Measurements from ENCODE around the gene RING1.

RING1 gene

DNA sequence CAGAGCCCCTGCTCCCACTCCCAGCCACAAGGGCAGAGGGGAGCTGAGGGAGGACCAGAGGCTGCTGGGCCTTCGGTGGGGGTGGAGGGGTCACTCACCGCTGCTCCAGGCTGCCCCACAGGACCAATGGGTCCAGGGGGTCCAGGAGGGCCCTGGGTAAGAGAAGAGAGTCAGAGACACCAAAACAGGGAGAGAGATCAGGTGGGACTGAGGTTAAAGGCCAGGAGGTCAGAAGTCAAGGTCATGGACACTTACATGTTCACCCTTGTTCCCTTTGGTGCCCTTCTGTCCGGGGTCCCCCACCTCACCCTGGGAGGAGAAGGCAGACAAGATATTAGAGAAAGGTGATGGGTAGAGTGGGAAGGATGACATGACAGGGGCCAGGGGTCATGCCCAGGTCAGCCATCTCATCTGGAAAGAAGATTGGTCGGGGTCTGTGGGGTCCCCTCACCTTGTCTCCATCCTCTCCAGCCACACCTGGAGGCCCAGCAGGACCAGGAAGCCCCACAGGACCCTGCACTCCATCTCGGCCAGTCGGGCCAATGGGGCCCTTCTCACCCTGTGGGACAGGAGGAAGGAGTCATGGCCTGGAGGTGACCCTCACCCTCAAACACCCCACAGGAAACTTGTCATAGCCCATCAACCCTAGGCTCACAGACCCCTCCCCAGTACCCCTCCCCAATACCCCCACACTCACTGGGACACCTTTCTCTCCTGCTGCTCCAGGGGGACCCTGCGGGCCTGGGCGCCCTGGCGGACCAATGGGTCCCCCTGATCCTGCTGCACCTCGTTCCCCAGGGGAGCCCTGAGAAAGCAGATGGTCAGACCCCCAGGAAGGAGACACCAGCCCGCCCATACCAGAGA is 37.1 kb upstream of the RING1 start:
- TF ChIP-seq, protein P1, sequence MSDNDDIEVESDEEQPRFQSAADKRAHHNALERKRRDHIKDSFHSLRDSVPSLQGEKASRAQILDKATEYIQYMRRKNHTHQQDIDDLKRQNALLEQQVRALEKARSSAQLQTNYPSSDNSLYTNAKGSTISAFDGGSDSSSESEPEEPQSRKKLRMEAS (IDR thresholded peaks at IDR 0.05; ENCODE audit: low read depth, low read length): no peak
- TF ChIP-seq POLR2A (IDR thresholded peaks at IDR 0.05; ENCODE audit: extremely low read depth, insufficient read length) (no peak), MYC (IDR thresholded peaks at IDR 0.05; ENCODE audit: low read depth, low read length) (no peak)
- TF ChIP-seq, protein P2, sequence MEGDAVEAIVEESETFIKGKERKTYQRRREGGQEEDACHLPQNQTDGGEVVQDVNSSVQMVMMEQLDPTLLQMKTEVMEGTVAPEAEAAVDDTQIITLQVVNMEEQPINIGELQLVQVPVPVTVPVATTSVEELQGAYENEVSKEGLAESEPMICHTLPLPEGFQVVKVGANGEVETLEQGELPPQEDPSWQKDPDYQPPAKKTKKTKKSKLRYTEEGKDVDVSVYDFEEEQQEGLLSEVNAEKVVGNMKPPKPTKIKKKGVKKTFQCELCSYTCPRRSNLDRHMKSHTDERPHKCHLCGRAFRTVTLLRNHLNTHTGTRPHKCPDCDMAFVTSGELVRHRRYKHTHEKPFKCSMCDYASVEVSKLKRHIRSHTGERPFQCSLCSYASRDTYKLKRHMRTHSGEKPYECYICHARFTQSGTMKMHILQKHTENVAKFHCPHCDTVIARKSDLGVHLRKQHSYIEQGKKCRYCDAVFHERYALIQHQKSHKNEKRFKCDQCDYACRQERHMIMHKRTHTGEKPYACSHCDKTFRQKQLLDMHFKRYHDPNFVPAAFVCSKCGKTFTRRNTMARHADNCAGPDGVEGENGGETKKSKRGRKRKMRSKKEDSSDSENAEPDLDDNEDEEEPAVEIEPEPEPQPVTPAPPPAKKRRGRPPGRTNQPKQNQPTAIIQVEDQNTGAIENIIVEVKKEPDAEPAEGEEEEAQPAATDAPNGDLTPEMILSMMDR (IDR thresholded peaks at IDR 0.05; ENCODE audit: low read depth, low read length): no peak
- DNase-seq (ENCODE audit: low read depth): no peak
- H3K4me3 ChIP-seq (ENCODE audit: low read depth, low read length): no peak overlapping the region

DNA sequence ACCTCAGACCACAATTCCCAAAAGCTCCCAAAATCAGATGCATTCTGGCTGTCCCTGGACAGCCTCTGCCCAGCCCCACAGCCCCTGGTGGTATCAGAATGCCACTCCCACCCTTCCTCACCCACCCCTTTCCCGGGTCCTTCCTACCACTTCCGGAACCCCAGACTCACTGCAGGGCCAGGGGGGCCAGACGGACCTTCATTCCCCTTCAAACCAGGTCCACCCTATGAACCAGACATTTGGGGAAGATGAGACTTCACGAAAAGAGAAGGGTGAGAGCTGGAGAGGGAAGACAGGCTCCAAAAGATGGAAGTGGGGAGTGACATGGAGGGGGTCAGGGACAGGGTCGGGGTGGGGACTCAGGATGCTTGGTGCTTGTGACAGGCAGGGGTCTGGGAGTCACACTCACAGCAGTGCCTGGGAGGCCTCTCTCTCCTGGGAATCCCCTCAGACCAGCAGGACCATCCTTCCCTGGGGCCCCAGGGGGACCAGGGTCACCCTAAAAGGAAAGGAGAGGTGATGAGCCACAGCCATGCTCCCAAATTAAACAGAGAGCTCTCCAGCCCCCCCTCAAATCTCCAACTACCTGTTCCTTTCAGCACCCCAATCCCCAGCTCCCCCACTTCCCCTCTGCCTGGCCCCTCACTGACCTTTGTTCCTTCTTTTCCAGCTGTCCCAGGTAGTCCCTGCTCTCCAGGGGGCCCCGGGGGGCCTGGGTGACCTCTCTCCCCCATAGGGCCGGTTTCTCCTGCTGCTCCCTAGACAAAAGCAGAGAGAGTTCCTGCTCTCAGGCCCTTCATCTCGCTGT is 36.2 kb upstream of the RING1 start:
- TF ChIP-seq POLR2A (IDR thresholded peaks at IDR 0.05; ENCODE audit: extremely low read depth, insufficient read length): no peak
- TF ChIP-seq MYC (IDR thresholded peaks at IDR 0.05; ENCODE audit: low read depth, low read length): no peak
- TF ChIP-seq, protein P1 (IDR thresholded peaks at IDR 0.05; ENCODE audit: low read depth, low read length): no peak
- TF ChIP-seq, protein P2 (IDR thresholded peaks at IDR 0.05; ENCODE audit: low read depth, low read length): no peak
- no peak overlapping the region for H3K4me3 ChIP-seq (ENCODE audit: low read depth, low read length)
- DNase-seq (ENCODE audit: low read depth): no peak

DNA sequence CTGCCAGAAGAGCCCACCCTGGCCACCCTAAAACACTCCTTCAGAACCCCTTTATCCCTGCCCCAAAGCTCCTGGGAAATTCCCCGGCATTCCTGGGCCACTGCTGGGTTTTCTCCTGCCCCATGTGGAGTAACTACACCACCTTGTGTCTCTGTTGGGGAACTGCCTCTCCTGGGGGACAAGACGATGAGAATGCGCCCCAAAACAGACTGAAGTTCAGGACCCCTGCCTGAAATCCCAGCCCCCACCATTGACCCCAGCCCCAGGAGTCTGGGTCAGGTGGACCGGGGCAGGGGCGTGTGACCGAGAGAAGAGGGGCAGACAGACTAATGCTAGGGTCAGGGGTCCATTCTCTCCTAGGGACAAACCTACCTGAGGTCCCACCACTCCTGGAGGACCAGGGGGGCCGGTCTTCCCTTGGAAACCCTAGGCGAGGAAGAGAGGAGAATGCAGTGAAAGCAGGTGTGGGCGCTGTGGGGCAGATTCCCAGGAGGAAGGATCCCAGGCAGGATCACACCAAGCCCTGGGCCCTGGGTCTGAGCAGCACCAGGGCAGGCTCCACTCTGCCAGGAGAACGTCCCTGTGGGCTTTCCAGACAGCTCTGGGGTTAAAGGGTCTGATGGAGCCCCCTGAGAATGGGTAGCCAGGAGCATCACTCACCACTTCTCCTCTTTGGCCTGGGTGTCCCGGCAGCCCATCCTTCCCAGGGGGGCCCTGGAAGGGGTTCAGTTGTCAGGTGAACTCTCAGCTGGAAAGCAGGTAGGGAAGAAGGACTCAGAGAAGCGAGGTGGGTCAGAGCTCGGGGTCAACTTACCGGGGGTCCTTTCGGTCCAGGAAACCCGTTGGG is 35.4 kb upstream of the RING1 start:
- TF ChIP-seq, protein P2 (IDR thresholded peaks at IDR 0.05; ENCODE audit: low read depth, low read length): peak; percentile 68
- TF ChIP-seq POLR2A (IDR thresholded peaks at IDR 0.05; ENCODE audit: extremely low read depth, insufficient read length): no peak
- no peak for TF ChIP-seq MYC (IDR thresholded peaks at IDR 0.05; ENCODE audit: low read depth, low read length)
- TF ChIP-seq, protein P1 (IDR thresholded peaks at IDR 0.05; ENCODE audit: low read depth, low read length): no peak
- peak; percentile 29 for DNase-seq (ENCODE audit: low read depth)
- no peak overlapping the region for H3K4me3 ChIP-seq (ENCODE audit: low read depth, low read length)

DNA sequence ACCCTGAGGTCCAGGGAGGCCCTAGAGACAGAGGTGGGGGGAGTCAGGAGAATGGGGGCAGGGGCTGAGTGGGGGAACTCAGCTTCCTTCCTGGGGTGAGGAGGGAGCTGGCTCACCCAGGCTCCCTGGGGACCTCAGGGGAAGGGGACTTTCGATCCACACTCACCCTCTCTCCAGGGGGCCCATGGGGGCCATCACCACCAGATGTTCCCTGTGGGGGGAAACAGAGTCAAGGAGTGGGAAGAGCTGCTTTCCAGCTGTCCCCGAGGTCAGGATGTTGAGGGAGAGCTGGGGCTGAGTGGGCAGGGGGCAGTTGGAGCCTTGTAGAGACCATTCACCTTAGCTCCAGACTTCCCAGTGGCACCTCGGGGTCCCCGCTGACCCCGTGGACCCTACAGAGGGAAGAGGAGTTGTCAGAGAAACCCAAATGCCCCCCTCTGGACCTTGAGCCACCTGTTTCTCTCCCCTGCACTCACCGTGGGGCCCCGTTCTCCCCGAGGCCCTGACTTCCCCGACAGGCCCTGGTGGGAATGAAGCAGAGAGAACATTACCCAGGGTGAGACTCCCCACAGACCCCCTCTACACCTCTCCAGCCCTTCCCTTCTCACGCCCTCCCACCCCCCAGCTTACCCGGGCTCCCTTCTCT is 34.6 kb upstream of the RING1 start:
- DNase-seq (ENCODE audit: low read depth): no peak
- TF ChIP-seq MYC (IDR thresholded peaks at IDR 0.05; ENCODE audit: low read depth, low read length) (no peak), POLR2A (IDR thresholded peaks at IDR 0.05; ENCODE audit: extremely low read depth, insufficient read length) (no peak)
- TF ChIP-seq, protein P1 (IDR thresholded peaks at IDR 0.05; ENCODE audit: low read depth, low read length): no peak
- TF ChIP-seq, protein P2 (IDR thresholded peaks at IDR 0.05; ENCODE audit: low read depth, low read length): no peak
- H3K4me3 ChIP-seq (ENCODE audit: low read depth, low read length): no peak overlapping the region

DNA sequence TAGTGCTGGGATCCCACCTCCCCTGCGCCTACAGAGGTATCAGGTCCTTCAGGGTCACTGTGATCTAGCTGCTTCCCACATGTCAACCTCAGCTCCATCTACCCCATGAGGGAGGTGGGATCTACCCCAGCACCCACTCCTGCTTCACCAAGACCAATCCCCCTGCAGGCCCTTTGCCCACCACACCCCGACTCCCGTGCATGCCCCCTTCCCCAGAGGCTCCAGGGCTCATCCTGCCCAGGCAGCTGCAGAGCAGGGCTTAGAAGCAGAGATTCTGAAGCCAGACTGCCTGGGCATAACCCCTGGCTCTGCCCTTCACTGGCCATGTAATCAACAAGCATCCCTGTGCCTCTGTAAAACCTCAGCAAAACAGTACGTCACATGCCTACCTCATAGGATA is 33.5 kb upstream of the RING1 start:
- no peak overlapping the region for H3K4me3 ChIP-seq (ENCODE audit: low read depth, low read length)
- TF ChIP-seq, protein P2 (IDR thresholded peaks at IDR 0.05; ENCODE audit: low read depth, low read length): no peak
- no peak for DNase-seq (ENCODE audit: low read depth)

All from NB4 (cell line).